Epithelial cell of proximal tubule (primary cell): ENCODE results near the gene HSPG2. TPM values are rescaled to one million over a fixed set of nuclear protein-coding genes. Genes with fewer than 3 reads are reported as not detected.

Source experiments
- DNase-seq: peaks from one replicate; pipeline ENCODE4 v3.0.0-alpha.2; 2011; ENCODE audit warnings: low read depth
- H3K4me3 ChIP-seq: 2 replicates; pipeline ENCODE4 v1.5.1; 2011; ENCODE audit warnings: low read depth, mild to moderate bottlenecking, low read length
- total RNA-seq: library from RNA; depleted of rRNA; stranded (reverse); fragments of >200 nt; gene quantifications from 2 replicates; pipeline ENCODE4 v1.2.3, GENCODE V29; 2015
- TF ChIP-seq, protein P1 (sequence below): conservative IDR thresholded peaks from 2 replicates; pipeline ENCODE4 v1.5.1; 2012; ENCODE audit warnings: low read depth, mild to moderate bottlenecking, low read length

The HSPG2 gene
- total RNA-seq, 1 donor from 2014 or later: 156 TPM

GRCh38 chr1:21930629-21931170 is 6.4 kb downstream of the HSPG2 start:
- TF ChIP-seq, protein P1, sequence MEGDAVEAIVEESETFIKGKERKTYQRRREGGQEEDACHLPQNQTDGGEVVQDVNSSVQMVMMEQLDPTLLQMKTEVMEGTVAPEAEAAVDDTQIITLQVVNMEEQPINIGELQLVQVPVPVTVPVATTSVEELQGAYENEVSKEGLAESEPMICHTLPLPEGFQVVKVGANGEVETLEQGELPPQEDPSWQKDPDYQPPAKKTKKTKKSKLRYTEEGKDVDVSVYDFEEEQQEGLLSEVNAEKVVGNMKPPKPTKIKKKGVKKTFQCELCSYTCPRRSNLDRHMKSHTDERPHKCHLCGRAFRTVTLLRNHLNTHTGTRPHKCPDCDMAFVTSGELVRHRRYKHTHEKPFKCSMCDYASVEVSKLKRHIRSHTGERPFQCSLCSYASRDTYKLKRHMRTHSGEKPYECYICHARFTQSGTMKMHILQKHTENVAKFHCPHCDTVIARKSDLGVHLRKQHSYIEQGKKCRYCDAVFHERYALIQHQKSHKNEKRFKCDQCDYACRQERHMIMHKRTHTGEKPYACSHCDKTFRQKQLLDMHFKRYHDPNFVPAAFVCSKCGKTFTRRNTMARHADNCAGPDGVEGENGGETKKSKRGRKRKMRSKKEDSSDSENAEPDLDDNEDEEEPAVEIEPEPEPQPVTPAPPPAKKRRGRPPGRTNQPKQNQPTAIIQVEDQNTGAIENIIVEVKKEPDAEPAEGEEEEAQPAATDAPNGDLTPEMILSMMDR: no peak
- DNase-seq: no peak
- no peak overlapping the region for H3K4me3 ChIP-seq

GRCh38 chr1:21930080-21930571 is 7.0 kb downstream of the HSPG2 start:
- TF ChIP-seq, protein P1: no peak
- H3K4me3 ChIP-seq: no peak overlapping the region
- no peak for DNase-seq

- TF ChIP-seq, protein P1: no peak
- no peak overlapping the region for H3K4me3 ChIP-seq
- no peak for DNase-seq
These were observed 9.4 kb downstream of the HSPG2 start for GRCh38 chr1:21927533-21928237.

- no peak overlapping the region for H3K4me3 ChIP-seq
- DNase-seq: no peak
- TF ChIP-seq, protein P1: no peak
These were observed 10.1 kb downstream of the HSPG2 start for GRCh38 chr1:21926814-21927532.

DNA sequence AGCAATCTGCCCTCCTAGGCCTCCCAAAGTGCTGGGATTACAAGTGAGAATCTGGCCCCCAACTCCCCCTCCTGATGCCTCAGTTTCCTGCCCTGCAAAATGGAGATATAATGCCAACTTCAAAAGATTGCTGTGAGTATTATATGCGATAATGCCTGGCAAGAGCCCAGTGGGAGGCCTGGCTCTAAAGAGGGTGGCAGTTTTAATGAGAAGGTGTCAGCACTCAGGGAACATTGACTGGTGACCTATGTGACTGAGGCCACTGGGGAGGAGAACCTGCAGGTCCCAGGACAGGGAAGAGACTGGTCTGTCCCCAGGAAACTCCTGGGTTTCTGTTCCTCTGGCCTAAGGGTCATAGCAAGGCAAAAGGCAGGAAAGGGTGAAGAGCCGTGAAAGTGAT is 11.0 kb downstream of the HSPG2 start:
- TF ChIP-seq, protein P1: no peak
- no peak overlapping the region for H3K4me3 ChIP-seq
- no peak for DNase-seq

DNA sequence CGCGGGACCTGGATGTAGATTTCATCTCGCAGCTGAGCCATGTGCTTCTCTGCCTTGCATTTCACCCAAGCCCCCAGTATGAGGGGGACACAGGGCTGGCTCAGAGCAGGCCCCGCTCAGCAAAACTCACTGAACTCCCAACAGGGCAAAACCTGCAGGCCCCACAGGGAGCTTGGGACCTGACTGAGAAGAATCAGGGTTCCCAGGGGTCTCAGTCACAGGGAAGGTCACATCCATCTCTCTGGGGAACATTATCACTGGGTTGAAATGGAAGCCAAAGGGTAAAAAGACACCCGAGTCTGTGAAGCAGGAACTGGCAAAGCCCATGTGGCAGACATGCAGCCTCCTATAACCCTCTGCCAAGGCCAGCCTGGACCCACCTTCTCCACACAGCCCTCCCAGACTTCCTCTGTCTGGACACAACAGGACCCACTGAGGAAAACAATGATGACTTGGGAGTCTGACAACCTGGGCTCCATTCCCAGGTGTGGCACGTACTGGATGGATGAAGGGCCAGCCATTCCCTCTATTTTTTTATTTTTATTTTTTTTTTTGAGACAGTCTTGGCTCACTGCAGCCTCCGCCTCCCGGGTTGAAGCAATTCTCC is 11.7 kb downstream of the HSPG2 start:
- H3K4me3 ChIP-seq: no peak overlapping the region
- no peak for DNase-seq
- TF ChIP-seq, protein P1: no peak
